MM.1S (cell line): Measurements from ENCODE around the gene STRIP2.
A peak's percentile ranks its signal among the peaks of the same experiment; 100 is the strongest.

Experiments
- DNase-seq: peaks from one replicate; pipeline ENCODE4 v3.0.0-alpha.2; 2015
- H2AFZ ChIP-seq: fragments of 300-600 bp; sonication (generic); 2 replicates; pipeline ENCODE4 v1.6.0; 2016; ENCODE audit warnings: antibody characterized with exemption, low read length
- H3F3A ChIP-seq: fragments of 300-600 bp; sonication (generic); 2 replicates; pipeline ENCODE4 v1.6.1; 2016; ENCODE audit warnings: mild to moderate bottlenecking, antibody characterized with exemption, low read length, moderate library complexity, mixed read lengths; ENCODE audit not compliant: insufficient read depth
- H3K27ac ChIP-seq: fragments of 300-600 bp; sonication (generic); 2 replicates; pipeline ENCODE4 v1.5.1; 2016; ENCODE audit warnings: mild to moderate bottlenecking, low read length
- H3K27me3 ChIP-seq: fragments of 300-600 bp; sonication (generic); replicated peaks from 2 replicates; pipeline ENCODE4 v1.6.0; 2016; ENCODE audit warnings: low read length; ENCODE audit not compliant: insufficient read depth
- H3K36me3 ChIP-seq: fragments of 300-600 bp; sonication (generic); replicated peaks from 2 replicates; pipeline ENCODE4 v1.6.1; 2016; ENCODE audit warnings: mild to moderate bottlenecking, low read length, mixed read lengths; ENCODE audit not compliant: insufficient read depth
- H3K4me1 ChIP-seq: fragments of 300-600 bp; sonication (generic); 2 replicates; pipeline ENCODE4 v1.6.1; 2016; ENCODE audit warnings: low read length, mixed read lengths
- H3K4me2 ChIP-seq: fragments of 300-600 bp; sonication (generic); 2 replicates; pipeline ENCODE4 v1.6.0; 2016; ENCODE audit warnings: low read depth, low read length
- H3K4me3 ChIP-seq: fragments of 300-600 bp; sonication (generic); 2 replicates; pipeline ENCODE4 v1.5.1; 2016; ENCODE audit warnings: low read length, mixed read lengths
- H3K79me2 ChIP-seq: fragments of 300-600 bp; sonication (generic); 2 replicates; pipeline ENCODE4 v1.6.1; 2016; ENCODE audit warnings: mixed run types, low read length, mixed read lengths
- H3K9ac ChIP-seq: fragments of 300-600 bp; sonication (generic); 2 replicates; pipeline ENCODE4 v1.6.1; 2016; ENCODE audit warnings: low read length, mixed read lengths
- H3K9me2 ChIP-seq: fragments of 300-600 bp; sonication (generic); replicated peaks from 2 replicates; pipeline ENCODE4 v1.6.1; 2016; ENCODE audit warnings: mild to moderate bottlenecking, low read length, mixed read lengths; ENCODE audit not compliant: insufficient read depth
- H3K9me3 ChIP-seq: fragments of 300-600 bp; sonication (generic); replicated peaks from 2 replicates; pipeline ENCODE4 v1.6.1; 2016; ENCODE audit warnings: mild to moderate bottlenecking, low read length, mixed read lengths; ENCODE audit not compliant: insufficient read depth
- H4K20me1 ChIP-seq: fragments of 300-600 bp; sonication (generic); 2 replicates; pipeline ENCODE4 v1.6.1; 2016; ENCODE audit warnings: mild to moderate bottlenecking, low read length, moderate library complexity, mixed read lengths; ENCODE audit not compliant: insufficient read depth
- EZH2 ChIP-seq: fragments of 300-600 bp; sonication (generic); optimal IDR thresholded peaks from 2 replicates; pipeline ENCODE3; 2017; ENCODE audit warnings: low read depth, mild to moderate bottlenecking, antibody characterized with exemption, low read length, mixed read lengths
- EZH2phosphoT487 ChIP-seq: fragments of 300-600 bp; sonication (generic); IDR thresholded peaks from 2 replicates; pipeline ENCODE4 v1.6.1; 2018; ENCODE audit warnings: antibody characterized with exemption, low read length
- TF ChIP-seq, protein P1 (sequence below): fragments of 300-600 bp; sonication (generic); IDR thresholded peaks from 2 replicates; pipeline ENCODE4 v1.5.1; 2016; ENCODE audit warnings: antibody characterized with exemption, low read length, mixed read lengths

The STRIP2 gene, protein sequence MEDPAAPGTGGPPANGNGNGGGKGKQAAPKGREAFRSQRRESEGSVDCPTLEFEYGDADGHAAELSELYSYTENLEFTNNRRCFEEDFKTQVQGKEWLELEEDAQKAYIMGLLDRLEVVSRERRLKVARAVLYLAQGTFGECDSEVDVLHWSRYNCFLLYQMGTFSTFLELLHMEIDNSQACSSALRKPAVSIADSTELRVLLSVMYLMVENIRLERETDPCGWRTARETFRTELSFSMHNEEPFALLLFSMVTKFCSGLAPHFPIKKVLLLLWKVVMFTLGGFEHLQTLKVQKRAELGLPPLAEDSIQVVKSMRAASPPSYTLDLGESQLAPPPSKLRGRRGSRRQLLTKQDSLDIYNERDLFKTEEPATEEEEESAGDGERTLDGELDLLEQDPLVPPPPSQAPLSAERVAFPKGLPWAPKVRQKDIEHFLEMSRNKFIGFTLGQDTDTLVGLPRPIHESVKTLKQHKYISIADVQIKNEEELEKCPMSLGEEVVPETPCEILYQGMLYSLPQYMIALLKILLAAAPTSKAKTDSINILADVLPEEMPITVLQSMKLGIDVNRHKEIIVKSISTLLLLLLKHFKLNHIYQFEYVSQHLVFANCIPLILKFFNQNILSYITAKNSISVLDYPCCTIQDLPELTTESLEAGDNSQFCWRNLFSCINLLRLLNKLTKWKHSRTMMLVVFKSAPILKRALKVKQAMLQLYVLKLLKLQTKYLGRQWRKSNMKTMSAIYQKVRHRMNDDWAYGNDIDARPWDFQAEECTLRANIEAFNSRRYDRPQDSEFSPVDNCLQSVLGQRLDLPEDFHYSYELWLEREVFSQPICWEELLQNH

DNA sequence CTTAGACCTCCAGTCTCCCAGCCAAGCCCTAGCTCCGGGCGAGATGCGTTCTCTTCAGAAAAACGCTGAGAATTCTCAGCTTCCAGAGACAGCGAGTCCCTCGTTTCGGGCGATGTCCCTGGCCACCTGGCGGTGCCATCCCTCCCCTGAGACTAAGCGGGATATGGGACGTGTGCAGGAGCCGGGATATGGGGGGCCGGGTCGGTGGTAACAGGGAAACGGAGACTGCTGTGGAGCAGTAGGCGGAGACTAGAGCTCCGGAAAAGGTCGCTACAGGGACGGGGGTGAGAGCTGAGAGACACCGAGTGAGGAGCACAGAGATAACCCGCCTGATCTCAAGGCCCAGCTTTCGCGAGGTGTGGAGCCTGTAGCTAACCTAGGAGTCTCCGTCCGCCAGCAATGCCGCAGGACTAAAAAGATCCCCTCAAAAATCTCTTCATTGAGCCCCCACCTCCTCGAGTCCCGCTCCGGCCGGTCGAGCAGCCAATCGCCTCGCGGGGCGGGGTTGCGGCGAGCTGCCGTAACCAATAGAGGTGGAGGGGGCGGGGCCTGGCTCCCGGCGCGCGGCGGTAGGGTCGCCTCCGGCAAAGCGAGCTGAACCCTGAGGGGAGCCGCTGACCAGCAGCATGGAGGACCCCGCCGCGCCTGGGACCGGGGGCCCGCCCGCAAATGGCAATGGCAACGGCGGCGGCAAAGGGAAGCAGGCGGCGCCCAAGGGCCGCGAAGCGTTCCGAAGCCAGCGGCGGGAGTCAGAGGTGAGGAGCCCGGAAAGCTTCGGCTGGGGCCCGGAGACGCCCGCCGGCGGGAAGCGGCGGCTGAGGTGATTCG, at the start of gene STRIP2:
TSS of gene STRIP2 (plus strand) at position 586 of the 828 bp plus-strand sequence. CDS start at position 627, 41 bp downstream.
- Histone ChIP-seq H3K4me1 (peaks cover 9% of the 10 kb centered on the region), H3K4me3 (peak within 1 kb of the TSS; percentile 86), H3K27ac (no peak within 1 kb of the TSS; the same call in 1 of the 2 replicates), H3K9me2 (no peaks in the 10 kb centered on the region), H4K20me1 (no peaks in the 10 kb centered on the region), H3K9ac (peak within 1 kb of the TSS; percentile 69), H3F3A (no peaks in the 10 kb centered on the region), H3K27me3 (no peaks in the 10 kb centered on the region; the same call in 1 of the 2 replicates), H2AFZ (peak within 1 kb of the TSS; percentile 96), H3K4me2 (peak within 1 kb of the TSS; percentile 90), H3K9me3 (no peaks in the 10 kb centered on the region), H3K36me3 (no peaks in the 10 kb centered on the region), H3K79me2 (0 out of 2 replicates have a peak, but pooled peaks cover 6% of the 10 kb centered on the region)
- peak; percentile 96 for DNase-seq
- no peak for TF ChIP-seq EZH2phosphoT487
- TF ChIP-seq, protein P1, sequence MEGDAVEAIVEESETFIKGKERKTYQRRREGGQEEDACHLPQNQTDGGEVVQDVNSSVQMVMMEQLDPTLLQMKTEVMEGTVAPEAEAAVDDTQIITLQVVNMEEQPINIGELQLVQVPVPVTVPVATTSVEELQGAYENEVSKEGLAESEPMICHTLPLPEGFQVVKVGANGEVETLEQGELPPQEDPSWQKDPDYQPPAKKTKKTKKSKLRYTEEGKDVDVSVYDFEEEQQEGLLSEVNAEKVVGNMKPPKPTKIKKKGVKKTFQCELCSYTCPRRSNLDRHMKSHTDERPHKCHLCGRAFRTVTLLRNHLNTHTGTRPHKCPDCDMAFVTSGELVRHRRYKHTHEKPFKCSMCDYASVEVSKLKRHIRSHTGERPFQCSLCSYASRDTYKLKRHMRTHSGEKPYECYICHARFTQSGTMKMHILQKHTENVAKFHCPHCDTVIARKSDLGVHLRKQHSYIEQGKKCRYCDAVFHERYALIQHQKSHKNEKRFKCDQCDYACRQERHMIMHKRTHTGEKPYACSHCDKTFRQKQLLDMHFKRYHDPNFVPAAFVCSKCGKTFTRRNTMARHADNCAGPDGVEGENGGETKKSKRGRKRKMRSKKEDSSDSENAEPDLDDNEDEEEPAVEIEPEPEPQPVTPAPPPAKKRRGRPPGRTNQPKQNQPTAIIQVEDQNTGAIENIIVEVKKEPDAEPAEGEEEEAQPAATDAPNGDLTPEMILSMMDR = peak; percentile 20; the same call in 1 of the 2 replicates

DNA sequence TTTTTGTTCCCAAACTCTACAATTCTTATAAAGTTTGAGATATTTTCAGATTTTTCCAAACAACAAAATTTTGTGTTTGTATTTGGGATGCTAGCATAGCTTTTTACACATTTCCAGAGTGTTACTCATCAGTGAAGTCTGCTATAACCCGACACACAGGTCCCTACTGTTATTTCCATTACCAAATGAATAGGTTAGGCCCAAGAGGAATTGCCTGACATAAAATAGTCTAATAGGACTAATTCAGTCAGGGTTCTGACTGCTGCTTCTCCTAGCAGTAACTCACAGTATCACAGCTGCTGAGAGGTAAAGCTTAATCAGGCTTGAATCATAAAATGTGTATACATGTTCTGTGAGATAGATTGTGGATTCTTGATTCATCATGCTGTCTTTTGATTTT, 49.1 kb upstream of the STRIP2 start:
- TF ChIP-seq, protein P1 = no peak
- no peak for TF ChIP-seq EZH2
- no peak for TF ChIP-seq EZH2phosphoT487
- H3K4me3 ChIP-seq = no peak overlapping the region
- H3K79me2 ChIP-seq = no peaks in the 10 kb centered on the region
- H3K36me3 ChIP-seq = no peaks in the 10 kb centered on the region
- H3K9ac ChIP-seq = no peak overlapping the region
- H3K4me1 ChIP-seq = peaks cover 8% of the 10 kb centered on the region; the same call in 1 of the 2 replicates
- no peaks in the 10 kb centered on the region for H3K9me3 ChIP-seq
- no peak for DNase-seq
- no peak overlapping the region for H2AFZ ChIP-seq
- no peaks in the 10 kb centered on the region for H3K9me2 ChIP-seq
- no peak overlapping the region for H3K27ac ChIP-seq
- H3K27me3 ChIP-seq = no peaks in the 10 kb centered on the region
- H4K20me1 ChIP-seq = no peaks in the 10 kb centered on the region
- H3K4me2 ChIP-seq = no peak overlapping the region
- H3F3A ChIP-seq = no peaks in the 10 kb centered on the region

DNA sequence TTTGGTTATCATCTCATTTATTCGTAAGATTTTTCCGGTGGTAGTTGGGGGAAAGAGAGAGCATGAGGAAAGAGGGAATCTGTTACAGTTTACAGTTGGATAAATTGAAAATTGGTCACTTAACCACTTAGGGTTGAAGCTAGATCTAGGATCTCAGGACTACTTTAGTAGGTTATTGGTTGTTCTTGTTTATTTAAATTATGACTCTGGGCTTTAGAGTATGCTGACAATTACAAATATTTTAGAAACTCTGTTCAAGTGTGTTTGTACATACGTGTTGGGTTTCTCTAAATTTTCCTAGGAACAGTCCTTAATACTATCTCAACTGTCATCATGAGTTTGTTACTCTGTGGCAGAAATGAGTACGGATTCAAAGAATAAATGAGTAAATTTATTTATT, 48.6 kb upstream of the STRIP2 start:
- Histone ChIP-seq H3K79me2 (no peaks in the 10 kb centered on the region), H3K27me3 (no peaks in the 10 kb centered on the region), H3K4me2 (no peak overlapping the region), H3F3A (no peaks in the 10 kb centered on the region), H3K9me3 (no peaks in the 10 kb centered on the region), H2AFZ (no peak overlapping the region), H3K4me3 (no peak overlapping the region), H3K27ac (no peak overlapping the region), H3K36me3 (no peaks in the 10 kb centered on the region), H3K4me1 (peaks cover 8% of the 10 kb centered on the region; the same call in 1 of the 2 replicates), H3K9ac (no peak overlapping the region), H4K20me1 (no peaks in the 10 kb centered on the region), H3K9me2 (no peaks in the 10 kb centered on the region)
- TF ChIP-seq EZH2phosphoT487 (no peak), EZH2 (no peak)
- TF ChIP-seq, protein P1 = no peak
- no peak for DNase-seq
